GM12878 (cell line): ENCODE results near the gene LPIN1. TPM values are rescaled to one million over a fixed set of nuclear protein-coding genes. Genes with fewer than 3 reads are reported as not detected.
"Not testable (repeated sequence)": the region's sequence is repeated elsewhere in the genome, so short reads cannot be mapped to it uniquely, and the experiment has no call there.

Source experiments
- ATAC-seq: fragments of 200-7000 bp; cut with Tn5 transposase; 3 replicates; pipeline ENCODE4 v1.9.1; 2020; ENCODE audit warnings: mild to moderate bottlenecking, moderate library complexity
- BruUV-seq: library from RNA; stranded (reverse); fragments of 400-500 nt; replicated peaks from 2 replicates; lab custom pipeline; 2021; lab: Mats Ljungman, UMichigan
- CTCF ChIA-PET: fragments of 300-600 bp; sonication (Branson Sonifier 250); formaldehyde crosslinking; extraction: SDS; loops from one replicate; lab custom pipeline; 2021; ENCODE audit warnings: inconsistent platforms; lab: Yijun Ruan, JAX
- POLR2A ChIA-PET: fragments of 350-600 bp; formaldehyde crosslinking; extraction: SDS; loops from one replicate; lab custom pipeline; 2021; ENCODE audit warnings: inconsistent platforms; lab: Charles Lee
- RAD21 ChIA-PET: fragments of 300-600 bp; sonication (Branson Sonifier 250); formaldehyde crosslinking; loops from one replicate; lab custom pipeline; 2023; ENCODE audit warnings: antibody characterized with exemption; ENCODE audit not compliant: unreplicated experiment; lab: Charles Lee
- SMC1A ChIA-PET: fragments of 300-600 bp; sonication (Branson Sonifier 250); formaldehyde crosslinking; loops from one replicate; lab custom pipeline; 2023; ENCODE audit not compliant: unreplicated experiment, uncharacterized antibody; lab: Charles Lee
- DNase-seq: peaks from one replicate; pipeline ENCODE4 v3.0.0-alpha.2; 2011; ENCODE audit warnings: low read depth, low spot score
- FAIRE-seq: peaks from 3 replicates; lab custom pipeline; 2011; peaks lifted over from hg19 to GRCh38; lab: Jason Lieb, UNC
- H2AFZ ChIP-seq: 2 replicates; pipeline ENCODE4 v1.6.0; 2011; ENCODE audit warnings: low read depth, low read length, control low read depth; ENCODE audit not compliant: control insufficient read depth
- H3K27ac ChIP-seq: 2 replicates; pipeline ENCODE4 v1.5.1; 2011; ENCODE audit warnings: control low read depth; ENCODE audit not compliant: control insufficient read depth, insufficient read depth
- H3K27me3 ChIP-seq, 2 experiments: replicated peaks in 1 of 2; 2 replicates each; pipeline versions ENCODE4 v1.6.0 to v1.6.1; 2011; ENCODE audit warnings: low read length in 1 of 2; ENCODE audit not compliant: control insufficient read depth in 2 of 2, insufficient read depth in 2 of 2
- H3K36me3 ChIP-seq, 2 experiments: 2 replicates each; pipeline ENCODE4 v1.5.1; 2011; ENCODE audit warnings: low read length in 1 of 2; ENCODE audit not compliant: control insufficient read depth in 2 of 2, insufficient read depth in 2 of 2
- H3K4me1 ChIP-seq: 2 replicates; pipeline ENCODE4 v1.6.1; 2011; ENCODE audit warnings: mild to moderate bottlenecking, low read length, moderate library complexity, mixed read lengths; ENCODE audit not compliant: control insufficient read depth, insufficient read depth
- H3K4me2 ChIP-seq: 2 replicates; pipeline ENCODE4 v1.6.0; 2011; ENCODE audit warnings: control low read depth; ENCODE audit not compliant: control insufficient read depth, insufficient read depth
- H3K4me3 ChIP-seq: fragments of 200-600 bp; sonication (generic); 2 replicates; pipeline ENCODE4 v1.5.1; 2016
- H3K79me2 ChIP-seq: 2 replicates; pipeline ENCODE4 v1.6.0; 2011; ENCODE audit warnings: low read length; ENCODE audit not compliant: control insufficient read depth, insufficient read depth
- H3K9ac ChIP-seq: 2 replicates; pipeline ENCODE4 v1.8.0; 2011; ENCODE audit warnings: low read length, control low read depth, mixed read lengths; ENCODE audit not compliant: control insufficient read depth, insufficient read depth
- H3K9me3 ChIP-seq: replicated peaks from 3 replicates; pipeline ENCODE4 v1.5.1; 2011; ENCODE audit warnings: mild to moderate bottlenecking, low read length; ENCODE audit not compliant: control insufficient read depth, insufficient read depth
- H4K20me1 ChIP-seq: 2 replicates; pipeline ENCODE4 v1.6.0; 2011; ENCODE audit not compliant: control insufficient read depth, insufficient read depth
- EP300 ChIP-seq, 2 experiments: fragments of 150-350 bp in 1 of 2; IDR thresholded peaks; 2 replicates each; pipeline ENCODE4 v1.6.1; 2011 to 2012; ENCODE audit warnings: low read depth in 2 of 2, low read length in 2 of 2, borderline replicate concordance in 1 of 2, improper control_type of control experiment in 1 of 2, inconsistent platforms in 1 of 2; ENCODE audit not compliant: control insufficient read depth in 1 of 2
- FOXK2 ChIP-seq: fragments of 450-650 bp; IDR thresholded peaks from 2 replicates; pipeline ENCODE4 v1.6.1; 2017; ENCODE audit warnings: mild to moderate bottlenecking, moderate library complexity
- FOXM1 ChIP-seq: IDR thresholded peaks from 2 replicates; pipeline ENCODE4 v1.6.1; 2012; ENCODE audit warnings: low read depth, mild to moderate bottlenecking, inconsistent platforms, low read length, moderate library complexity
- RAD51 ChIP-seq: fragments of 450-650 bp; IDR thresholded peaks from 2 replicates; pipeline ENCODE4 v1.6.1; 2016; ENCODE audit warnings: moderate library complexity, mild to moderate bottlenecking, inconsistent platforms
- SRF ChIP-seq, 2 experiments: IDR thresholded peaks; 2 replicates each; pipeline ENCODE4 v1.6.1; 2011; ENCODE audit warnings: low read depth in 2 of 2, low read length in 2 of 2, mild to moderate bottlenecking in 1 of 2, moderate library complexity in 1 of 2
- ZZZ3 ChIP-seq: IDR thresholded peaks from 2 replicates; pipeline ENCODE4 v1.6.1; 2011; ENCODE audit warnings: low read depth; ENCODE audit not compliant: control insufficient read depth, insufficient read length
- WGBS: methylation state at CpG from one replicate; pipeline ENCODE4 v1.1.6; 2016; ENCODE audit warnings: low lambda C conversion rate; ENCODE audit not compliant: insufficient replicate concordance, insufficient coverage; ENCODE audit errors: missing lambda C conversion rate; 5-methylcytosine and 5-hydroxymethylcytosine counted together
- in situ Hi-C: fragments of 300-500 bp; cut with MboI; formaldehyde crosslinking; loops from 9 replicates; pipeline ENCODE4 v1.14.3; 2018; ENCODE audit warnings: mixed read lengths
- intact Hi-C: fragments of 100-400 bp; cut with micrococcal nuclease; formaldehyde crosslinking; loops from one replicate; pipeline ENCODE4 v1.14.2; 2022; ENCODE audit not compliant: unreplicated experiment
- polyA plus RNA-seq, 11 experiments: library from polyadenylated mRNA; depleted of rRNA in 4 of 11; unstranded in 6 of 11; stranded (reverse) in 5 of 11; fragments of >200 nt; fragmentation: Nextera tagmentation in 4 of 11; fragmentation: Illumina TruSeq in 1 of 11; extraction: Ambion mirVana in 4 of 11; extraction: Trizol in 1 of 11; gene quantifications; 1 replicate in 1 of 11; 2 replicates in 10 of 11; pipeline versions ENCODE4 v1.2.1 to v1.2.3, GENCODE V29; 2011 to 2016; ENCODE audit warnings: inconsistent platforms in 2 of 11, missing spikeins in 2 of 11, low read depth in 1 of 11
- total RNA-seq, 4 experiments: library from RNA; depleted of rRNA in 3 of 4; stranded (reverse); fragments of >200 nt in 3 of 4; fragmentation: Illumina TruSeq in 1 of 4; extraction: Trizol in 1 of 4; gene quantifications; 2 replicates each; pipeline versions ENCODE4 v1.2.1 to v1.2.3, GENCODE V29; 2013 to 2021

LPIN1 gene
- total and polyA plus RNA-seq, 10 of the 15 experiments (the other 5 are each of a cell fraction or from before 2014, with no cell fraction given): 18.8 to 82.5 (median 50.3) TPM

- H2AFZ ChIP-seq, in situ Hi-C loops, H3K9ac ChIP-seq, CTCF ChIA-PET, DNase-seq, H3K27me3 ChIP-seq, H3K4me3 ChIP-seq, RAD21 ChIA-PET, intact Hi-C loops, H4K20me1 ChIP-seq, H3K9me3 ChIP-seq, H3K4me1 ChIP-seq, FAIRE-seq, H3K79me2 ChIP-seq, H3K4me2 ChIP-seq, POLR2A ChIA-PET, BruUV-seq, ATAC-seq, H3K27ac ChIP-seq, SMC1A ChIA-PET: not testable (repeated sequence)
- peaks cover 5 to 25% of the 10 kb centered on the region in 2 experiments for H3K36me3 ChIP-seq
- WGBS: 77% methylated on average over 10 of the region's 10 CpGs
Measured at GRCh38 chr2:11813345-11813744, 66.9 kb downstream of the LPIN1 start.

DNA sequence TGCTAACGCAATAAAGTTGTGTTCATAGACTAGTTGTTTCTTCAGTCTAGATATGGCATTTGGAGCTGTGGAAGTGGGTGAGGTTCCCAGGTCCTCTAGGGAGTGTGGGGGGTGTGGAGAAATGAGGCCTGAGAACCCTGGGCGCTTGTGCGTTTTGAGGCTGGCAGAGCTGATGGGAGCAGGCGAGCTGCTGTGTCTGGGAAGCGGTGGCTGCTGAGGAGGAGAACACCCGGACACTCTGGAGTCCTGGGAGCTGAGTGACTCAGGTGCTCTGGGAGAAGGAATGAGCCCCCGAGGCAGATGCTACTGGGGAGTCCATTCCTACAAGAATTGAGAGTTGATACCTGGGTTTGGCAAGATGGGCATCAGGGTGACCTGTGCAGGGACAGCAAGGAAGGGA is 67.5 kb downstream of the LPIN1 start:
- TF ChIP-seq RAD51 (no peak), SRF (IDR thresholded peaks at IDR 0.05; ENCODE audit: low read depth in 2 of 2, low read length in 2 of 2) (no peak), ZZZ3 (no peak), FOXM1 (no peak), FOXK2 (no peak), EP300 (IDR thresholded peaks at IDR 0.05; ENCODE audit: borderline replicate concordance in 1 of 2, control insufficient read depth in 1 of 2, low read depth in 2 of 2, low read length in 2 of 2) (no peak)
- Histone ChIP-seq H3K4me2 (no peak overlapping the region), H3K27ac (no peak overlapping the region), H3K9ac (no peak overlapping the region), H3K9me3 (no peaks in the 10 kb centered on the region), H3K79me2 (no peaks in the 10 kb centered on the region), H3K4me3 (no peak overlapping the region), H3K36me3 (peaks cover 5 to 25% of the 10 kb centered on the region in 2 experiments), H3K4me1 (no peaks in the 10 kb centered on the region), H3K27me3 (no peaks in the 10 kb centered on the region), H4K20me1 (no peaks in the 10 kb centered on the region), H2AFZ (no peak overlapping the region)
- intact Hi-C loops (no loop called here), in situ Hi-C loops (no loop called here)
- FAIRE-seq: no peak
- no TSS peak for BruUV-seq
- ChIA-PET POLR2A (no interaction called here), RAD21 (no interaction called here), CTCF (interaction anchor here (0.7 kb wide), 1 partner anchor 403 kb away, joined by 4 read pairs; no protein-coding TSS in a partner anchor), SMC1A (no interaction called here)
- 86% methylated on average over 7 of the region's 7 CpGs for WGBS
- no peak for DNase-seq
- ATAC-seq: no peak
